Measurements from ENCODE around the gene RSL1D1. TPM values are rescaled to one million over a fixed set of nuclear protein-coding genes. Genes with fewer than 3 reads are reported as not detected.

Gene RSL1D1
- polyA plus RNA-seq, 2 of the 4 experiments (the other 2 are of a cell fraction) = 209 to 330 TPM

DNA sequence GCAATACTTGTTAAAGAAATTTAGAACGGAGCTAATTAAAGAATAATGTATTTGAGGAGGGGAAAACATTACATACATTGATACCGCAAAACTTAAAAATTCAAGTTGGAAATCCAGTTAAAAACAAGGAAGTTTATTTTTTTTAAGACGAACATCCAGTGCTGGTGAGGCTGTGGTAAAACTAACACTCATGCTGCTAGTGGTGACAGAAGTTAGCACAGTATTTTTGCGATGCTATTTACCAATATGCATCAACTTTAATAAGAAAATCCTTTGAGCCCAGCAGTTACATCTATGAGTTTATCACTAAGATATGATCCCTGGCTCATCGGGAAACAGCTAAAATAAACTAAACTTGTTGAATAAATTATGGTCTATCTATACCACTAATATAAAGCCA is 32.7 kb upstream of the RSL1D1 start:
- FAIRE-seq (no peak), ATAC-seq (no peak), DNase-seq (ENCODE audit: low read depth in 1 of 2, low spot score in 1 of 2) (no peak)
- Histone ChIP-seq H3K27ac (no peak overlapping the region), H3K4me2 (no peak overlapping the region), H3K4me1 (no peaks in the 10 kb centered on the region), H3K4me3 (no peak overlapping the region), H3K9me3 (no peaks in the 10 kb centered on the region)
- CTCF ChIA-PET = interaction anchor here (1.2 to 2.5 kb wide), 2 partner anchors 12 to 184 kb away, joined by 3 to 9 read pairs; no protein-coding TSS in a partner anchor
- POLR2A ChIA-PET = no interaction called here
- TF ChIP-seq SREBF2 (IDR thresholded peaks at IDR 0.05) (no peak), MAZ (IDR thresholded peaks at IDR 0.05; ENCODE audit: borderline replicate concordance, low read depth, low read length) (no peak), REST (IDR thresholded peaks at IDR 0.05) (no peak), HMGXB4 (CRISPR knock-in tag; IDR thresholded peaks at IDR 0.05; ENCODE audit: borderline replicate concordance) (no peak), MYC (IDR thresholded peaks at IDR 0.05; ENCODE audit: borderline replicate concordance, low read length) (no peak), POLR2A (IDR thresholded peaks at IDR 0.05; ENCODE audit: low read length) (no peak), TFCP2L1 (CRISPR knock-in tag; IDR thresholded peaks at IDR 0.05) (no peak), PBX3 (IDR thresholded peaks at IDR 0.05) (no peak), NR3C1 (IDR thresholded peaks at IDR 0.05) (no peak), ZSCAN20 (CRISPR knock-in tag; IDR thresholded peaks at IDR 0.05) (no peak), KDM1A (IDR thresholded peaks at IDR 0.05; ENCODE audit: low read depth) (no peak), ZC3H11A (IDR thresholded peaks at IDR 0.05) (no peak), HES2 (IDR thresholded peaks at IDR 0.05) (no peak)
- WGBS (ENCODE audit: missing lambda C conversion rate) = 97% methylated on average over 5 of the region's 5 CpGs

DNA sequence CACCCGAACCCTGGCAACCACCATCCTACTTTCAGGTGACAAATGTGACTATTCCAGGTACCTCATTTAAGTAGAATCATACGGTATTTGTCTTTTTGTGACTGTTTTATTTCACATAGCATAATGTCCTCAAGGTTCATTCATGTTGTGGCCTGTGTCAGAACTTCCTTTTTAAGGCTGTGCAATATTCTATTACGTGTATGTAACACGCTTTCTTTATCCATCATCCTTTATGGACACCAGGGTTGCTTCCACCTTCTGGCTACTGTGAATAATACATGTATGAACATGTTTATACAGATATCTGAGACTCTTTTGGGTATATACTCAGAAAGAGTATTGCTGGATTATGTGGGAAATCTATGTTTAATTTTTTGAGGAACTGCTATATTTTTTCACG is 28.7 kb upstream of the RSL1D1 start:
- DNase-seq (ENCODE audit: low read depth in 1 of 2, low spot score in 1 of 2) = no peak
- no peak overlapping the region for H3K4me2 ChIP-seq
- WGBS (ENCODE audit: missing lambda C conversion rate) = 94% methylated on average over 5 of the region's 5 CpGs
- no peak for FAIRE-seq
- ATAC-seq = no peak
- ChIA-PET POLR2A (no interaction called here), CTCF (no interaction called here)
- TF ChIP-seq EHF (CRISPR knock-in tag; IDR thresholded peaks at IDR 0.05) (no peak), CBX2 (IDR thresholded peaks at IDR 0.05; ENCODE audit: borderline replicate concordance, low read depth) (no peak), CEBPB (IDR thresholded peaks at IDR 0.05) (no peak), MAX (IDR thresholded peaks at IDR 0.05) (no peak), FOXS1 (CRISPR knock-in tag; IDR thresholded peaks at IDR 0.05) (no peak), SMC3 (IDR thresholded peaks at IDR 0.05) (no peak)
- TF ChIP-seq, protein P1, sequence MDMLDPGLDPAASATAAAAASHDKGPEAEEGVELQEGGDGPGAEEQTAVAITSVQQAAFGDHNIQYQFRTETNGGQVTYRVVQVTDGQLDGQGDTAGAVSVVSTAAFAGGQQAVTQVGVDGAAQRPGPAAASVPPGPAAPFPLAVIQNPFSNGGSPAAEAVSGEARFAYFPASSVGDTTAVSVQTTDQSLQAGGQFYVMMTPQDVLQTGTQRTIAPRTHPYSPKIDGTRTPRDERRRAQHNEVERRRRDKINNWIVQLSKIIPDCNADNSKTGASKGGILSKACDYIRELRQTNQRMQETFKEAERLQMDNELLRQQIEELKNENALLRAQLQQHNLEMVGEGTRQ (IDR thresholded peaks at IDR 0.05) = no peak
- H3K27ac ChIP-seq = no peak overlapping the region
- no peak overlapping the region for H3K4me3 ChIP-seq
- H3K4me1 ChIP-seq = no peaks in the 10 kb centered on the region
- no peaks in the 10 kb centered on the region for H3K9me3 ChIP-seq
